GM04504 (cell line): ENCODE results near the gene BBS9.
A peak's percentile ranks its signal among the peaks of the same experiment; 100 is the strongest.
"Not testable (repeated sequence)": the region's sequence is repeated elsewhere in the genome, so short reads cannot be mapped to it uniquely, and the experiment has no call there.

Experiments used
- DNase-seq: peaks from one replicate; pipeline ENCODE4 v3.0.0-alpha.2; 2012; ENCODE audit warnings: low read depth

BBS9 gene

DNA sequence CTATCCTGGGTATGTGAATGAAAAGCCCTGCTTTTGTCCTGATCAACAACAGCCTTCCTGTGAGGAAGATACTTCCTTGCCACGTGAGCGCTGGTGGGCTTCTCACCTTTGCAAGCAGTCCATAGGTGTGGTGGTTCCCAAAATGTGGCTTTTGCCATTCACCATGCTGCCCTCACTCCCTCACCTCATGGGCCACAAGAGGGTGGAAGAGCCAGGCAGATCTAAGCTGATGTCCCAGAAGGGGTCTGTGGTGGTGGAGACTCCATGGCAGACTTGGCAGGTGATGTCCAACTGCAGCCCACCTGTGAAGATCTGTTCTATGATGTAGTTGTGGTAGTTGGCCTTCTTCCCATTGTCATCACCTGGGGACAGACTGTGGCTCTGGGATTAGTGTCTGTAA, 147.4 kb downstream of the BBS9 start:
- DNase-seq, result no peak

- DNase-seq, result no peak
Observed at GRCh38 chr7:33278095-33278494, 148.7 kb downstream of the BBS9 start.

- DNase-seq, result no peak
Observed at GRCh38 chr7:33286501-33286900, 157.1 kb downstream of the BBS9 start.

DNA sequence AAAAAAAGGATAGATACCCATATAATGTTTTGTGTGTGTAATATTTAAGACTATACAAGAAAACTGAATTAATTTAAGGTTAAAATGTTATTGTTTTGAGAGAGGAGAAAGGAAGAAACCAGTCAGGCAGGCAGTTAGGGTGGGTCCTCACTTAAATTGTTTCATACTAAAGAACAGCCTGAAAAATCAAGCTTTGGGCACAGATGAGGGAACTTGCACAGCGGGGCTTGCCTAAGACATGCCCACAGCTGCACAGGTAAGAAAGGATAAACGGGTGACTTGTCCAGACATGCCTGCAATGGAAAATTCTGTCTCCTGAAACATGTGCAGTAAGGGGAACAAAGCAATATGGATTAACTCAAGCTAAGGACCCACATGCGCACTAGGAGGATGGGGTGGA, 158.4 kb downstream of the BBS9 start:
- DNase-seq, result no peak

GRCh38 chr7:33298848-33299247, 169.5 kb downstream of the BBS9 start:
- no peak for DNase-seq

DNA sequence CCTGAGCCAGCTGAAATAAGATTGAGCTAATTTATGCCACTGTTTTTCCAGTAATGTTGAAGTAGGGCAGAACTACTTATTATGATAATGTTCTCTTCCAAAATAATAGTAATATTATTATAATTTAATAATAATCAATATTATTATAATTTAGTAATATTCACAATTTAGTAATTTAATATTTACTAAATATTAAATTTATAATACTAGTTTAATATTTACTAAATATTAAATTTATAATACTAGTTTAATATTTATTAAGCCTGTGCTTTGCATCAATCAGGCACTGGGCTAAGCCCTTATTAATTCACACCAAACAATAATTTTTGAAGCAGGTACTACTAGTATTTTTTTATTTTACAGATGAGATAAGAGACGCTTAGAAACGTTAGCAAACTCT, 170.1 kb downstream of the BBS9 start:
- DNase-seq, result no peak

- DNase-seq, result no peak
Observed at GRCh38 chr7:33300131-33300530, 170.8 kb downstream of the BBS9 start.

- no peak for DNase-seq
Observed at GRCh38 chr7:33300742-33301141, 171.4 kb downstream of the BBS9 start.

DNA sequence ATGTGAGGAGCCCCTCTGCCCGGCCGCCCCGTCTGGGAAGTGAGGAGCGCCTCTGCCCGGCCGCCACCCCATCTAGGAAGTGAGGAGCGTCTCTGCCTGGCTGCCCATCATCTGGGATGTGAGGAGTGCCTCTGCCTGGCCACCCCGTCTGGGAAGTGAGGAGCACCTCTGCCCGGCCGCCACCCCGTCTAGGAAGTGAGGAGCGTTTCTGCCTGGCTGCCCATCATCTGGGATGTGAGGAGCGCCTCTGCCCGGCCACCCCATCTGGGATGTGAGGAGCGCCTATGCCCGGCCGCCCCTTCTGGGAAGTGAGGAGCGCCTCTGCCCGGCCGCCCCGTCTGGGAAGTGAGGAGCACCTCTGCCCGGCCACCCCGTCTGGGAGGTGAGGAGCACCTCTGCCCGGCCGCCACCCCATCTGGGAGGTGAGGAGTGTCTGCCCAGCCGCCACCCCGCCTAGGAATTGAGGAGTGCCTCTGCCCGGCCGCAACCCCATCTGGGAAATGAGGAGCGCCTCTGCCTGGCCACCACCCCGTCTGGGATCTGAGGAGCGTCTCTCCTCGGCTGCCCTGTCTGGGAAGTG, 174.7 kb downstream of the BBS9 start:
- not testable (repeated sequence) for DNase-seq

DNA sequence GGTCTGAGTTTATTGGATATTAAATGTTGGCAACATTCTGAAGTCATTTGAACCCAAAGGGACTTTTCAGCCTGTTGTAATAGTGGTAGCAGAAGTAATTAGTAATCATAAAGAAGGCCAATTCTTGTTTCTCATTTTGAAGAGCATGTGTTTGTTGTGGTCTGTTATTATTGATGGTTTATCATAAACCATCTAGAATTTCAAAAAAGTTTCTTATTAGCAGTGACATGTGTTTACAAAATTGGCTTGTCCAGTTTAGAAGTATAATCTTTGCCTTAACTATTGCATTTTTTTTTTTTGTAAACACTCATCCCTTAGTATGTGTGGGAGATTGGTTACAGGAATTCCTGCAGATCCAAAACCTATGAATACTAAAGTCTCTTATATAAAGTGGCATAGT, 177.8 kb downstream of the BBS9 start:
- DNase-seq, result no peak

DNA sequence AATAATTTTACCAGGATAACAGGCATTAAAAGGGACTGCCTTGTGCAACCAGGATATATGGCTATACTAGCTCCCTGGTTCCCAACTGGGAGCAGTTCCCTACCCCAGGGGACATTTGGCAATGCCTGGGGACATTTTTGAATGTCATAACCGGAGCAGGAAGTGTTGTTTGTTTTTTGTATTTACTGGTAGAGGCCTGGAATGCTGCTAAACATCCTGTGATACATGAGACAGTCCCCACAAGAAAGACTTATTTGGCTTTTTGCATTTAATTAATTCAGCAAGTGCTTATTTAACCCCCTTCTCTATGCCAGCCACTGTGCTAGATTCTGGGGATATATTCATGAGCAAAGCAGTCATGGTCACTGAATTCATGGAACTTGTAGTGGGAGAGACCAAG, 181.2 kb downstream of the BBS9 start:
- DNase-seq, result no peak

DNA sequence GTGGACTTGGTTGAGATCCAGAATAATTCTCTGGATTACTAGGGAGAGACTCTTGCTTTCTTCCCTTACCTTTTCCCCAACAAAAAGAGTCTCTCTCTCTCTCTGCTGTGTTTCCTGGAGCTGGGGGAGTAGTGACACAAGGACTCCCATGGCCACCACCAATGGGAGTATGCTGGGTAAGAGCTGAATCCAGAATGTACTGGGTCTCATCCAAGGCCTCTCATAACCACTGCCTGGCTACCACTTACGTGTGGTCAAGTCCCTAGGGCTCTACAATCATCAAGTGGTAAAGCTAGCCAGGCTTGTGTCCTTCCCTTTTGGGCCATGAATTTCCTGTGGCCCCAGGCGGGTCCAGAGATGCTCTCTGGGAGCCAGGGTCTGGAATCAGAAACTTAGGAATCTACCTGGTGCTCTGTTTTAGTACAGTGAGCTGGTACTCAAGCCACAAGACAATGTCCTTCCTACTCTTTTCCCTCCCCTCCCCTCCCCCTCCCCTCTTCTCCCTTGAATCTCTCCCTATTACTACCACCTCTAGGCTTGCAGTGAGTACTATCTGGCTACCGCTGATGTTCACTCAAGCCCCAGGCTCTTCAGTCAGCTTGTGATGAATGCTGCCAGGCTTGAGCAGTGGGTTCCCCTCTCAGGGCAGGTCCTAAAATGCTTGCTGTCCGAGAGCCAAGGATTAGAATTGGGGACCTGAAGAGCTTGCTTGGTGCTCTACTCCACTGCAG, 196.6 kb downstream of the BBS9 start:
- no peak for DNase-seq

GRCh38 chr7:33326485-33326848, 197.1 kb downstream of the BBS9 start:
- no peak for DNase-seq

- DNase-seq, result no peak
Observed at GRCh38 chr7:33327427-33327826, 198.1 kb downstream of the BBS9 start.

- no peak for DNase-seq
Observed at GRCh38 chr7:33334349-33334748, 205.0 kb downstream of the BBS9 start.

DNA sequence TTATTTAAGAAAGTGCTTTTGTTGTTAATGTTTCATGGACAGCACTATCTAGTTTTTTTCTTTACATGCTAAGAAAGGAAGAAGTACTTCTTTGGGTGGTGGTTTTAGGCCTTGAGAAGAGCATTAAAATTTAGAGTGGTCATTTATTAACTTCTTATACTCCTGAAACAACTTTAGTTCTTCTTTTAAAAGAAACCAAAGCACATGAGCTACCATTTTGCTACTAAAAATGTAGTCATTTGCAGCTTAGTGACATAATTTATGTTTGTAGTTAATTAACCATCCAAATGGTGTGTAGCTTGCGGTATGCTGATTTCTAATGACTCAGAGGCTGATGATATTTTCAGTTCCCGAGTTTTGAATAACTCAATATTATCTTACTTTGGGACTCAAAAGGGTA, 207.5 kb downstream of the BBS9 start:
- no peak for DNase-seq

DNA sequence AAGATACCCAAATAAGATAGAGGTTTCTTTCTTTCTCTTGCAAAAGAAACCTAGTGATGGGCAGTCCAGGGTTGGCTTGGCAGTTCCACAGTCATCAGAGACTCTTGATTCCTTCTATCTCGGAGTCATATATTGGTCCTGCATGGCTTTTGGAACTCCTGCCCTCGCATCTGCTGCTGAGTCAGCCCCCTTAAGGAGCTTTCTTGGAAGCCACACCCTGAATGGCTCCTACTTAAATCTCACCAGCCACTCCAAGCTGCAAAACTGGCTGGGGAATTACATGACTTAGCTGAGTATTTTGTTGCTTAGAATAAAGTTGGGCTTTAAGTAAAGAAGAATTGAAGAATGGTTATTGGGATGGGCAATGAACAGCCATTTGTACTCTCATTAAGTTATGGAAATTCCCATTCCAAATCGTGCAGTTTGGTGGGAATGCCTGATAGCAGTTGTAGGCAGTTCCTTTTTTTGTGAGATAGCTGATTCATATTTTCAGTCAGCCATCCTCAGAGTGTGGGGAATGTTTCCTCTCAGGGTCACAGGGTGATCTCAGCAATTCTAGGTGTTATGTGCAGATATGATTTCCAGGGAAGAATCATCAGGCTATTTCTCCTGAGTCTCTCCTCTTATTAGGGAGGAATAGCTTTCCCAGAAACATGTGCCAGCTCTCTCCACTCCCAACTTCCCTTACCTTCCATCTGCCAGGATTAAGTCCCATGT, 209.9 kb downstream of the BBS9 start:
- DNase-seq, result peak; percentile 7

- no peak for DNase-seq
Observed at GRCh38 chr7:33346055-33346454, 216.7 kb downstream of the BBS9 start.

GRCh38 chr7:33350577-33350976, 221.2 kb downstream of the BBS9 start:
- DNase-seq, result no peak

GRCh38 chr7:33351709-33352108, 222.3 kb downstream of the BBS9 start:
- DNase-seq, result no peak

GRCh38 chr7:33354201-33354600, 224.8 kb downstream of the BBS9 start:
- no peak for DNase-seq

DNA sequence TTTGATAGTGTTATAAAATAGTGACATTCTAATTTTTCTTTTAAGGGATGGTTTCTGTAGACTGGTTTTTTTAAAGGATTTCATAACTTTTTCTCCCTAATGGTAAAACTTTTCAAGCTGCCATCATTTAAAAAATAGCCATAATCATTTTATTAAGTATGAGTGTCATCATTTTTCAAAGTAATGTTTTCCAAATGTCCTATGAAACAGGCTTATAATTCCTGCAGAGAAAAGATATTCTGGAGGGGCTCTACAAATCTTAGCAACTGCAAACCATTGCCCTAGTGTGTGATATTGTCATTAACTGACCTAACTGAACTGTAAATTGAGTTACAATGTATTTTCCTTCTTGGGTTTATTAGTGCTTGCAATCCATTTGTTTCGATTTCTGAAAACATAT, 226.0 kb downstream of the BBS9 start:
- no peak for DNase-seq

DNA sequence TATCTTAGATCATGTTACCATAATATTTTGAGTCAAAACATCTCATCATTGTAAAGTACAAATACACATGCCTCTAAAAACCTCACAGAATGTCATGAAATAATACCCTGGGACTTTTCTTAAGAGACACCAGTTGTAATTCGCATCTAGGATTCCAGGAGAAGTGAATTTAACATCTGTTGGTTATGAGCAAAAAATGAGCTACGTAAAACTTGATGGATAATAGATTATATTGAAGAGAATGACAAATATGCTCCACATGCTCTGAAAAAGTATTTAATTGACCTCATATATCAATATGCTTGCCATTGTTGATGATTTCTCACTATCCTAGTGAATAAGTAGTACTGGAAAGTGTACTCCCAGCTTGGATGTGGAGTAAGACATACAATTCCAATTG, 227.0 kb downstream of the BBS9 start:
- no peak for DNase-seq

- no peak for DNase-seq
Observed at GRCh38 chr7:33357846-33358245, 228.5 kb downstream of the BBS9 start.
